ENCODE data around the gene FADD. TPM values are rescaled to one million over a fixed set of nuclear protein-coding genes. Genes with fewer than 3 reads are reported as not detected.

FADD gene
- total RNA-seq, 1 experiment from 2014 or later = 19.8 TPM

DNA sequence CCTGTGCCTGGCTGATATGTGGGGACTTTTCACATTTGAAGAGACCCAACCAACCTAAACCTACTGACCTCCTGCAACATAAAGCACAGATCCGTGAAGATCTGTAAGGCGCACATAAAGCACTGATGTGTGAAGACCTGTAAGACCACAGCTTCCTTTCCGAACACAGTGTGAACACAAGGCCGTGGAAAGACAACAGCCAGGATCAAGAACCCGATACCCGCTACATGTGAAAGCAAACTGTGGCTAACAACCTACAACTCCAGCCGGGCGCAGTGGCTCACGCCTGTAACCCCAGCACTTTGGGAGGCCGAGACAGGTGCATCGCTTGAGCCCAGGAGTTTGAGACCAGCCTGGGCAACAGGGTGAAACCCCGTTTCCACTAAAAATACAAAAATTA, 49.7 kb downstream of the FADD start:
- no peak overlapping the region for H3K27ac ChIP-seq (ENCODE audit: low read length)
- no peaks in the 10 kb centered on the region for H3K36me3 ChIP-seq (ENCODE audit: insufficient read depth, low read length)
- H4K20me1 ChIP-seq (ENCODE audit: insufficient read depth, low read depth, low read length) = no peaks in the 10 kb centered on the region
- H3K4me3 ChIP-seq (ENCODE audit: low read length) = no peak overlapping the region
- H3K9ac ChIP-seq (ENCODE audit: low read length) = no peak overlapping the region
- no peak for DNase-seq
- H3K9me2 ChIP-seq (replicated peaks; ENCODE audit: insufficient read depth, low read length) = no peaks in the 10 kb centered on the region
- no peaks in the 10 kb centered on the region for H3K79me2 ChIP-seq (ENCODE audit: low read length)
- H3K4me1 ChIP-seq (ENCODE audit: low read length) = no peaks in the 10 kb centered on the region; the same call in 1 of the 2 replicates
- H2AFZ ChIP-seq (ENCODE audit: low read length) = no peak overlapping the region
- no peaks in the 10 kb centered on the region for H3K27me3 ChIP-seq (ENCODE audit: low read length)
- no peak overlapping the region for H3K4me2 ChIP-seq (ENCODE audit: low read depth, low read length, poor library complexity, severe bottlenecking)
- no peaks in the 10 kb centered on the region for H3K9me3 ChIP-seq (ENCODE audit: low read length)

DNA sequence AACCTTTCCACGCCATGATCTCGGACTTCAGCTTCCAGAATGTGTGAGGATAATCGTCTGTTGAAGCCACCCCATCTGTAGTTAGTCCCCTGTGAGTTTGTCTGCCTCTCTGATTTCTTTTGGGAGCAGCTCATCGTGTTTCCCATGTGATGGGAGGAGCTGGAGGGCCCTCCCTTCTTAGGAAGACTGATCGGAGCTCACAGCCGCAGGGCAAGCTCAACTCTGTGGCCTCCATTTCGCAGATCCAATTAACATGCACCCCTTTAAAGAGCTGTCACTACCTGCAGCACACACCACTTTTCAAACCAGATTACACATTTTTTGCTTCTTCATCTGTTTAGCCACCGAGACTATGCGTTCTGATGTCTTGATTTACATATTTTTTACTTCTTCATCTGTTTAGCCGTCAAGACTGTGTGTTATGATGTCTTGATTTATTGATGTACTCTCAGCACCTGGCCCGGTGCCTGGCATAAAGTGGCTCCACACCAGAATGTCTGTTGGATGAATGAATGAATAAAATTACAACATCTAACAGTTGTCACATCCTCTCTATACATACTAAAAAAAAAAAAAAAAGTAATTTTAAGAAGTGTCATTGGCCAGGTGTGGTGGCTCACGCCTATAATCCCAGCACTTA, 52.5 kb downstream of the FADD start:
- Histone ChIP-seq H3K4me1 (ENCODE audit: low read length) (no peaks in the 10 kb centered on the region; the same call in 1 of the 2 replicates), H3K9me2 (replicated peaks; ENCODE audit: insufficient read depth, low read length) (no peaks in the 10 kb centered on the region), H3K27ac (ENCODE audit: low read length) (no peak overlapping the region), H3K27me3 (ENCODE audit: low read length) (no peaks in the 10 kb centered on the region), H3K4me3 (ENCODE audit: low read length) (no peak overlapping the region), H3K9me3 (ENCODE audit: low read length) (no peaks in the 10 kb centered on the region), H3K9ac (ENCODE audit: low read length) (no peak overlapping the region), H3K79me2 (ENCODE audit: low read length) (no peaks in the 10 kb centered on the region), H3K4me2 (ENCODE audit: low read depth, low read length, poor library complexity, severe bottlenecking) (no peak overlapping the region), H2AFZ (ENCODE audit: low read length) (no peak overlapping the region), H3K36me3 (ENCODE audit: insufficient read depth, low read length) (no peaks in the 10 kb centered on the region), H4K20me1 (ENCODE audit: insufficient read depth, low read depth, low read length) (no peaks in the 10 kb centered on the region)
- DNase-seq = no peak

Other genes starting within 250 kb of the FADD start
- not detected in 2 replicates for gene ANO1, start 125.0 kb upstream of the FADD start, total RNA-seq (2014; rRNA removed; shearing (Covaris generic); ENCODE audit: low replicate concordance)
- gene PPFIA1, start 67.4 kb downstream of the FADD start, total RNA-seq (2014; rRNA removed; shearing (Covaris generic); ENCODE audit: low replicate concordance) = 24.6 and 50.1 TPM in 2 replicates
- 143 and 198 TPM in 2 replicates for gene CTTN, start 195.2 kb downstream of the FADD start, total RNA-seq (2014; rRNA removed; shearing (Covaris generic); ENCODE audit: low replicate concordance)